Measurements from ENCODE around the gene ANKRD1. TPM values are rescaled to one million over a fixed set of nuclear protein-coding genes. Genes with fewer than 3 reads are reported as not detected.

ANKRD1 gene
- total RNA-seq, 1 experiment from 2014 or later, result 0.26 TPM

DNA sequence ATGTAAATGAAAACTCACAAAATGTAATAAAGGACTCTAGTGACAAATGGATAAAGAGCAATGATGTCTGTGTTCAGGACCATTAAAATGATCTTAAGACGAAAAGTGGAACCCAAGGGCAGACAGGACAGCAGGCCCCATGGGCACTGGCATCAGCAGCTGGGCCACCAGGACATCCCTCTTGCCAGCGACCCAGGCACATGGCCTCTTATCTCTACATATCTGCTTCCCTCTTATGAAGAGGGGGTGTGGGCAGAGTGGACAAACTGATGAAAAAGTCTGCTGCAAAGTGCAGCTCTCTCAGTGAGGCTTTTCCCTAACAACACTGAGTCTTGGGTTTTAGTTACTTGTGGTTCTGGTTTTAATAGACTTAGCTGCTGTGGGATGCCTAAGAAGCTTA lies 44.8 kb upstream of the ANKRD1 start:
- CTCF ChIA-PET, result no interaction called here

GRCh38 chr10:90964781-90965465 lies 44.0 kb upstream of the ANKRD1 start:
- no peak overlapping the region for H3K27ac ChIP-seq (ENCODE audit: low read length)
- H3K4me1 ChIP-seq (ENCODE audit: control insufficient read depth, insufficient read depth, low read length), result no peaks in the 10 kb centered on the region
- BruUV-seq (replicated peaks), result no TSS peak
- intact Hi-C loops (cut with micrococcal nuclease; ENCODE audit: unreplicated experiment), result no loop called here
- no peak for ATAC-seq
- CTCF ChIA-PET, result no interaction called here
- no peaks in the 10 kb centered on the region for H3K9me3 ChIP-seq (ENCODE audit: control insufficient read depth, insufficient read depth, low read depth, low read length)
- DNase-seq (ENCODE audit: low read depth, low spot score), result no peak
- TF ChIP-seq, protein P1, sequence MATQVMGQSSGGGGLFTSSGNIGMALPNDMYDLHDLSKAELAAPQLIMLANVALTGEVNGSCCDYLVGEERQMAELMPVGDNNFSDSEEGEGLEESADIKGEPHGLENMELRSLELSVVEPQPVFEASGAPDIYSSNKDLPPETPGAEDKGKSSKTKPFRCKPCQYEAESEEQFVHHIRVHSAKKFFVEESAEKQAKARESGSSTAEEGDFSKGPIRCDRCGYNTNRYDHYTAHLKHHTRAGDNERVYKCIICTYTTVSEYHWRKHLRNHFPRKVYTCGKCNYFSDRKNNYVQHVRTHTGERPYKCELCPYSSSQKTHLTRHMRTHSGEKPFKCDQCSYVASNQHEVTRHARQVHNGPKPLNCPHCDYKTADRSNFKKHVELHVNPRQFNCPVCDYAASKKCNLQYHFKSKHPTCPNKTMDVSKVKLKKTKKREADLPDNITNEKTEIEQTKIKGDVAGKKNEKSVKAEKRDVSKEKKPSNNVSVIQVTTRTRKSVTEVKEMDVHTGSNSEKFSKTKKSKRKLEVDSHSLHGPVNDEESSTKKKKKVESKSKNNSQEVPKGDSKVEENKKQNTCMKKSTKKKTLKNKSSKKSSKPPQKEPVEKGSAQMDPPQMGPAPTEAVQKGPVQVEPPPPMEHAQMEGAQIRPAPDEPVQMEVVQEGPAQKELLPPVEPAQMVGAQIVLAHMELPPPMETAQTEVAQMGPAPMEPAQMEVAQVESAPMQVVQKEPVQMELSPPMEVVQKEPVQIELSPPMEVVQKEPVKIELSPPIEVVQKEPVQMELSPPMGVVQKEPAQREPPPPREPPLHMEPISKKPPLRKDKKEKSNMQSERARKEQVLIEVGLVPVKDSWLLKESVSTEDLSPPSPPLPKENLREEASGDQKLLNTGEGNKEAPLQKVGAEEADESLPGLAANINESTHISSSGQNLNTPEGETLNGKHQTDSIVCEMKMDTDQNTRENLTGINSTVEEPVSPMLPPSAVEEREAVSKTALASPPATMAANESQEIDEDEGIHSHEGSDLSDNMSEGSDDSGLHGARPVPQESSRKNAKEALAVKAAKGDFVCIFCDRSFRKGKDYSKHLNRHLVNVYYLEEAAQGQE (IDR thresholded peaks at IDR 0.05; ENCODE audit: insufficient read depth in 1 of 2, low read depth in 2 of 2, low read length in 1 of 2), result no peak
- TF ChIP-seq TCF7L2 (IDR thresholded peaks at IDR 0.05; ENCODE audit: low read depth, low read length), result no peak
- no peak for TF ChIP-seq CTCF (IDR thresholded peaks at IDR 0.05)
- no peak for TF ChIP-seq POLR2AphosphoS5 (IDR thresholded peaks at IDR 0.05; ENCODE audit: low read depth, low read length)
- TF ChIP-seq SIN3A (IDR thresholded peaks at IDR 0.05; ENCODE audit: borderline replicate concordance, insufficient read depth, low read depth, low read length), result no peak
- in situ Hi-C loops (cut with HindIII; ENCODE audit: low pct_unique_long_range_greater_than_20kb, low sequenced_read_pairs), result no loop called here
- H3K4me3 ChIP-seq (ENCODE audit: low read depth in 2 of 2, low read length in 2 of 2), result no peak overlapping the region
- H3K36me3 ChIP-seq (ENCODE audit: control insufficient read depth, insufficient read depth, low read length), result no peaks in the 10 kb centered on the region
- no peaks in the 10 kb centered on the region; the same call in 1 of the 2 replicates for H3K27me3 ChIP-seq (ENCODE audit: control insufficient read depth, insufficient read depth, low read length)
- POLR2A ChIA-PET, result no interaction called here

More for the DNA sequence above, 44.8 kb upstream of the ANKRD1 start:
- TF ChIP-seq CTCF (IDR thresholded peaks at IDR 0.05), result no peak
- TF ChIP-seq POLR2AphosphoS5 (IDR thresholded peaks at IDR 0.05; ENCODE audit: low read depth, low read length), result no peak
- no peak for TF ChIP-seq SIN3A (IDR thresholded peaks at IDR 0.05; ENCODE audit: borderline replicate concordance, insufficient read depth, low read depth, low read length)
- TF ChIP-seq, protein P1 (IDR thresholded peaks at IDR 0.05; ENCODE audit: insufficient read depth in 1 of 2, low read depth in 2 of 2, low read length in 1 of 2), result no peak
- no peak for TF ChIP-seq TCF7L2 (IDR thresholded peaks at IDR 0.05; ENCODE audit: low read depth, low read length)
- H3K27me3 ChIP-seq (ENCODE audit: control insufficient read depth, insufficient read depth, low read length), result no peaks in the 10 kb centered on the region; the same call in 1 of the 2 replicates
- ATAC-seq (no peak), DNase-seq (ENCODE audit: low read depth, low spot score) (no peak)
- intact Hi-C loops (cut with micrococcal nuclease; ENCODE audit: unreplicated experiment), result no loop called here
- POLR2A ChIA-PET, result no interaction called here
- no peak overlapping the region for H3K27ac ChIP-seq (ENCODE audit: low read length)
- no peak overlapping the region for H3K4me3 ChIP-seq (ENCODE audit: low read depth in 2 of 2, low read length in 2 of 2)
- H3K36me3 ChIP-seq (ENCODE audit: control insufficient read depth, insufficient read depth, low read length), result no peaks in the 10 kb centered on the region
- in situ Hi-C loops (cut with HindIII; ENCODE audit: low pct_unique_long_range_greater_than_20kb, low sequenced_read_pairs), result no loop called here
- no TSS peak for BruUV-seq (replicated peaks)
- no peaks in the 10 kb centered on the region for H3K9me3 ChIP-seq (ENCODE audit: control insufficient read depth, insufficient read depth, low read depth, low read length)
- no peaks in the 10 kb centered on the region for H3K4me1 ChIP-seq (ENCODE audit: control insufficient read depth, insufficient read depth, low read length)

Data from Panc1 (cell line).